ENCODE measurements around the gene ZFHX3. TPM values are rescaled to one million over a fixed set of nuclear protein-coding genes. Genes with fewer than 3 reads are reported as not detected.

The ZFHX3 gene
- total RNA-seq, 4 donors from 2014 or later, result 19.7 to 70.4 (median 34.6) TPM

- TF ChIP-seq, protein P1, sequence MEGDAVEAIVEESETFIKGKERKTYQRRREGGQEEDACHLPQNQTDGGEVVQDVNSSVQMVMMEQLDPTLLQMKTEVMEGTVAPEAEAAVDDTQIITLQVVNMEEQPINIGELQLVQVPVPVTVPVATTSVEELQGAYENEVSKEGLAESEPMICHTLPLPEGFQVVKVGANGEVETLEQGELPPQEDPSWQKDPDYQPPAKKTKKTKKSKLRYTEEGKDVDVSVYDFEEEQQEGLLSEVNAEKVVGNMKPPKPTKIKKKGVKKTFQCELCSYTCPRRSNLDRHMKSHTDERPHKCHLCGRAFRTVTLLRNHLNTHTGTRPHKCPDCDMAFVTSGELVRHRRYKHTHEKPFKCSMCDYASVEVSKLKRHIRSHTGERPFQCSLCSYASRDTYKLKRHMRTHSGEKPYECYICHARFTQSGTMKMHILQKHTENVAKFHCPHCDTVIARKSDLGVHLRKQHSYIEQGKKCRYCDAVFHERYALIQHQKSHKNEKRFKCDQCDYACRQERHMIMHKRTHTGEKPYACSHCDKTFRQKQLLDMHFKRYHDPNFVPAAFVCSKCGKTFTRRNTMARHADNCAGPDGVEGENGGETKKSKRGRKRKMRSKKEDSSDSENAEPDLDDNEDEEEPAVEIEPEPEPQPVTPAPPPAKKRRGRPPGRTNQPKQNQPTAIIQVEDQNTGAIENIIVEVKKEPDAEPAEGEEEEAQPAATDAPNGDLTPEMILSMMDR (IDR thresholded peaks at IDR 0.05; ENCODE audit: low read depth), result no peak
Measured at GRCh38 chr16:72847187-72848027, 200.5 kb downstream of the ZFHX3 start.

DNA sequence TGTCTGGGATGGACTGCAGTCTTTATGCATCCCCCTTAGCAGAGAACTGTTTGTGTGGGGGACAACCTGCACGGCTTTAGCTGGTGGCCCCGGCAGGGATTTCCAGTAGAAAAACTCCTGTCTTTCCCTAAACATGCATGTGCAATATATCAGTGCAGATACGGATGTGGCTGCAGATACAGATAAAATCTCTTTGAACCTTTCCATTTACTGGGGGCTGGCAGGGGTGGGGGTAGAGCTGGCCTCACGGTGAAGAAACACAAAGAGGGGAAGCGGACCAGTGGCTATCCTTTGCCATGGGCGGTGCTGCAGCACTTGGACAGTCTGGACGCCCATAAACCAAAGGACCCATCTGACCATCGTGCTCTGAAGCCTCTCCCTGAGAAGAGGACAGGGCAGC, 201.3 kb downstream of the ZFHX3 start:
- TF ChIP-seq, protein P1 (IDR thresholded peaks at IDR 0.05; ENCODE audit: low read depth), result no peak

- TF ChIP-seq, protein P1 (IDR thresholded peaks at IDR 0.05; ENCODE audit: low read depth), result no peak
Measured at GRCh38 chr16:72845322-72846020, 202.5 kb downstream of the ZFHX3 start.

GRCh38 chr16:72844225-72844920, 203.6 kb downstream of the ZFHX3 start:
- TF ChIP-seq, protein P1 (IDR thresholded peaks at IDR 0.05; ENCODE audit: low read depth), result no peak

DNA sequence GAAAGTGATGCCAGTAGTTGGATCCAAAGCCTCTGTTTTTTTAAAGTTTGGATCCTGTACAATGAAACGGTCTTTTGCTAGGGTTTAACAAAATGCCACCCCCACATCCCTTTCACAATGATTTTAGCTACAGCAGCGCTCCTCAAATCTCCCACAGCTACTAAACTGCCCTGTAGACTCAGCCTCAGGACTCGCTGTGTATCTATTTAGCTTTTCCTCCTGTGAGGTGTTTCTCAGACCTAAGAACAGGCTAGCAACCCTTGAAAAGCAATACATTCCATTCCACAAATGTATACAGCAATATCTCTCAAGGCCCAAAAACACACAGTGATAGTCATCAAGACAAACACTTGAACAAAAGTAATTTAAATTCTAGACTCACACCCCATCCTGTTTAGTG, 206.4 kb downstream of the ZFHX3 start:
- TF ChIP-seq, protein P1 (IDR thresholded peaks at IDR 0.05; ENCODE audit: low read depth), result no peak

DNA sequence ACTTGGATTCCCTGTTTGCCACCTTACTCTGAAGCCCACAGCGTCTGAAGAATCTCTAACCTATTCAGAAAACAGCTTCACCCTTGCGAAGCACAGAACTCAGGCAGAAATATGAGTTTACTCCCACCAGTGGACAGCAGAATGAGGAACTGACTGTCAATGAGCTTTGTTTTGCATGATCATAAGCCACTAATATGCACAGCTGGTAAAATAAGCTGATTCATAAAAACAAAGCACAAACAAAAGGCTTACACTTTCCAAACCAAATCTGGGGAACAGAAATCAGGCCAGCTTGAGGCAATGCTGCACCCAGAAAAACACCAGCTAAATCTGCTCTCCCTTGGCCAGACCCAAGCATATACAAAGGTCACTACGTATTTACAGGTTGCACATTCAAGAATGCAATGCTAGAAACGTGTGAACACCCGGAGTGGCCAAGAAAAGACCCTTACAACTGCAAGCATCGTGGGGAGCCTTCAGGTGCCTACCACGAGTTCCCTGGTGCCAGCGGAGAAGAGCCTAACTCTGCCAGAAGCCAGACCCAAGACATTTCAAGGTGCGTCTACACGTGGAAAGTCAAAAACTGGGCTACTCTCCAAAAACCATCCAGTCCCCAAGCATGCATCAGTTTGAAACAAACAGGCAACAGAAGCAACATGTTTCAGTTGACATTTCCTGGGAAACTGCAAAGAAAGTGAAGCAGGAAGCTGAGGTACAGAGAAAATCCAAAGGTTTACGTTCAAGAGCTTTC, 207.1 kb downstream of the ZFHX3 start:
- TF ChIP-seq, protein P1 (IDR thresholded peaks at IDR 0.05; ENCODE audit: low read depth), result no peak
